K562 (cell line): ENCODE results near the gene DOK3. TPM values are rescaled to one million over a fixed set of nuclear protein-coding genes. Genes with fewer than 3 reads are reported as not detected.

Experiments
- BACH1 ChIP-seq: fragments of 200-800 bp; sonication (Bioruptor generic); IDR thresholded peaks from 2 replicates; pipeline ENCODE4 v1.6.1; 2016; ENCODE audit warnings: missing genetic modification characterization, missing compliant biosample characterization
- CCAR2 ChIP-seq: fragments of 200-400 bp; formaldehyde crosslinking; IDR thresholded peaks from 2 replicates; pipeline ENCODE4 v1.6.1; 2017; ENCODE audit warnings: mild to moderate bottlenecking, low read depth, low read length
- CSDE1 ChIP-seq, 2 experiments: fragments of 450-650 bp; IDR thresholded peaks; 2 replicates each; pipeline ENCODE4 v1.6.1; 2016; ENCODE audit warnings: mild to moderate bottlenecking in 1 of 2
- EGR1 ChIP-seq: fragments of 450-650 bp; conservative IDR thresholded peaks from 2 replicates; pipeline ENCODE4 v1.6.1; 2017; ENCODE audit warnings: mild to moderate bottlenecking
- ETV1 ChIP-seq: fragments of 450-650 bp; conservative IDR thresholded peaks from 2 replicates; pipeline ENCODE4 v1.6.1; 2016; ENCODE audit warnings: missing genetic modification characterization, control low read depth, low read depth, missing compliant biosample characterization
- MCM5 ChIP-seq: fragments of 450-650 bp; IDR thresholded peaks from 2 replicates; pipeline ENCODE4 v1.6.1; 2016; ENCODE audit warnings: low read depth
- SRSF1 ChIP-seq: fragments of 200-400 bp; formaldehyde crosslinking; IDR thresholded peaks from 2 replicates; pipeline ENCODE4 v1.6.1; 2017; ENCODE audit warnings: mild to moderate bottlenecking, low read depth, low read length, moderate library complexity
- THRAP3 ChIP-seq: fragments of 450-650 bp; IDR thresholded peaks from 2 replicates; pipeline ENCODE4 v1.6.1; 2016; ENCODE audit warnings: mild to moderate bottlenecking, inconsistent platforms, borderline replicate concordance
- XRCC4 ChIP-seq: IDR thresholded peaks from one replicate; pipeline ENCODE4 v1.6.1; 2011; ENCODE audit not compliant: insufficient read depth, insufficient read length; ENCODE audit errors: extremely low read depth
- ZBTB40 ChIP-seq, 2 experiments: fragments of 450-650 bp in 1 of 2; sonication (generic) in 1 of 2; formaldehyde crosslinking in 1 of 2; IDR thresholded peaks; 2 replicates each; pipeline versions ENCODE4 v1.7.1 to v1.9.0; 2016 to 2022; ENCODE audit warnings: inconsistent platforms in 1 of 2, mild to moderate bottlenecking in 1 of 2, missing genetic modification reagents in 1 of 2
- ZNF551 ChIP-seq: fragments of 250-450 bp; sonication (Bioruptor Pico); IDR thresholded peaks from 2 replicates; pipeline ENCODE4 v1.5.0; 2021; ENCODE audit warnings: mild to moderate bottlenecking, moderate library complexity
- ZNF584 ChIP-seq: fragments of 200-800 bp; sonication (Bioruptor generic); IDR thresholded peaks from 2 replicates; pipeline ENCODE4 v1.6.1; 2016; ENCODE audit warnings: low read depth, mild to moderate bottlenecking, missing genetic modification characterization, missing compliant biosample characterization
- ZNF589 ChIP-seq: fragments of 200-800 bp; sonication (Bioruptor generic); IDR thresholded peaks from 2 replicates; pipeline ENCODE4 v1.6.1; 2016; ENCODE audit warnings: low read depth, missing genetic modification characterization, missing compliant biosample characterization
- polyA plus RNA-seq, 8 experiments: library from polyadenylated mRNA; depleted of rRNA in 4 of 8; stranded (reverse) in 5 of 8; unstranded in 3 of 8; fragments of >200 nt; fragmentation: Nextera tagmentation in 2 of 8; fragmentation: Illumina TruSeq in 1 of 8; extraction: Ambion mirVana in 2 of 8; extraction: Trizol in 1 of 8; gene quantifications; 2 replicates each; pipeline versions ENCODE4 v1.2.1 to v1.2.3, GENCODE V29; 2011 to 2014; ENCODE audit warnings: inconsistent platforms in 1 of 8, missing spikeins in 1 of 8
- total RNA-seq, 7 experiments: library from RNA; depleted of rRNA in 6 of 7; stranded (reverse); fragments of >200 nt in 6 of 7; fragmentation: Illumina TruSeq in 2 of 7; extraction: Trizol in 2 of 7; gene quantifications; 2 replicates each; pipeline versions ENCODE4 v1.2.1 to v1.2.3, GENCODE V29; 2011 to 2021; ENCODE audit warnings: low replicate concordance in 1 of 7
- TF ChIP-seq, protein P1 (sequence below), 2 experiments: IDR thresholded peaks; 2 replicates each; pipeline ENCODE4 v1.6.1; 2011; ENCODE audit warnings: borderline replicate concordance in 1 of 2, control low read depth in 1 of 2, low read depth in 1 of 2, low read length in 1 of 2, mild to moderate bottlenecking in 1 of 2, mixed read lengths in 1 of 2, moderate library complexity in 1 of 2; ENCODE audit not compliant: insufficient read depth in 1 of 2, insufficient read length in 1 of 2, poor library complexity in 1 of 2, severe bottlenecking in 1 of 2; ENCODE audit errors: extremely low read depth in 1 of 2

DOK3 gene
- total and polyA plus RNA-seq, 9 of the 15 experiments (the other 6 are each of a cell fraction or from before 2014, with no cell fraction given): 1.3 to 23.0 (median 8.0) TPM

- no peak for TF ChIP-seq ZNF551 (CRISPR knock-in tag)
- TF ChIP-seq THRAP3: no peak
- TF ChIP-seq, protein P1, sequence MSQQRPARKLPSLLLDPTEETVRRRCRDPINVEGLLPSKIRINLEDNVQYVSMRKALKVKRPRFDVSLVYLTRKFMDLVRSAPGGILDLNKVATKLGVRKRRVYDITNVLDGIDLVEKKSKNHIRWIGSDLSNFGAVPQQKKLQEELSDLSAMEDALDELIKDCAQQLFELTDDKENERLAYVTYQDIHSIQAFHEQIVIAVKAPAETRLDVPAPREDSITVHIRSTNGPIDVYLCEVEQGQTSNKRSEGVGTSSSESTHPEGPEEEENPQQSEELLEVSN (IDR thresholded peaks at IDR 0.05; ENCODE audit: borderline replicate concordance in 1 of 2, extremely low read depth in 1 of 2, insufficient read depth in 1 of 2, insufficient read length in 1 of 2, low read depth in 1 of 2, low read length in 1 of 2, poor library complexity in 1 of 2, severe bottlenecking in 1 of 2): no peak
- TF ChIP-seq ZNF584: no peak
- no peak for TF ChIP-seq BACH1 (tag)
- TF ChIP-seq ETV1 (tag): no peak
- TF ChIP-seq CSDE1 (IDR thresholded peaks at IDR 0.05): peak in 1 of 2 experiments; percentile 79; a peak in 1 of 4 replicates
- TF ChIP-seq SRSF1: no peak
- TF ChIP-seq ZNF589 (CRISPR knock-in tag): no peak
- TF ChIP-seq XRCC4: no peak
- TF ChIP-seq EGR1: no peak
- no peak for TF ChIP-seq MCM5
- no peak for TF ChIP-seq ZBTB40 (IDR thresholded peaks at IDR 0.05)
- TF ChIP-seq ZBTB40 (CRISPR knock-in tag; IDR thresholded peaks at IDR 0.05): no peak
- TF ChIP-seq CCAR2: no peak
Observed at GRCh38 chr5:177454397-177455035, 55.1 kb downstream of the DOK3 start (continued).
